Measurements from ENCODE around the gene SNRPB2.

- TF ChIP-seq EZH2 (IDR thresholded peaks at IDR 0.05; ENCODE audit: insufficient read depth, poor library complexity, severe bottlenecking), result no peak
- TF ChIP-seq EZH2phosphoT487 (IDR thresholded peaks at IDR 0.05; ENCODE audit: insufficient read depth, low read depth), result no peak
These were observed 18.1 kb upstream of the SNRPB2 start for GRCh38 chr20:16711661-16712258.
